ENCODE data around the gene MFSD12.
"Not testable (repeated sequence)": the region's sequence is repeated elsewhere in the genome, so short reads cannot be mapped to it uniquely, and the experiment has no call there.

The MFSD12 gene

DNA sequence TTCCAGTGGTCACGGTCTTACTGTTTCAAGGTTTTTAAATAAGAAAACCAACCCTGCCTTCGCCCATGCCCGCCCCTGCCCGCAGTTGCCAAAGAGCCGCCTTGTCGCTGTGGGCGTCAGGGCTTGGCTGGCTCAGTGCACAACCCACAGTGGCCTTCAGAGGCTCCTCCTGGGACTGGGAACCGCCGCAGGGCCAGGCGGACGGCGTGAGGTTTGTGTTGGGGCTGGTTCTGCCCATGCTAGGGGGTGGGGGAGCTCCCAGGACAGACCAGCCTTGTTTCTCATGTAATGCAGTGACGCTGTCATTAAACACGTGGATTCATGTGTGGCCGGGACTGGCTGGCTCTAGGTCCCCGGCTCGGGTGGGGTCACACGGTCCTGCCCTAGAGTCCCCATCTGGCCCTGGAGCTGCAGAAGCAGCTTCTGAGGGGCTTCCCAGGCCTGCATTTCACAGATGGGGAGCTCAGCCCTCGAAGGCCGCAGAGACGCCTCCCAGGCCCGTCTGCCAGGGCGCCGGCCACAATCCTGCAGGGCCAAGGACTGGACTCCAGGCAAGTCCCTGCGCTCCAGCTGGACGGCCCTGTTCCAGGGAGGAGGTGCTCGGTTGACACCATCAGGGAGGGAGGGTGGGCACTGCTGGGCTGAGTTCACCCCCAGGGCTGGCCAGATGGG, 20.8 kb downstream of the MFSD12 start:
- no peak for DNase-seq

GRCh38 chr19:3535981-3536380, 21.4 kb downstream of the MFSD12 start:
- DNase-seq, result no peak

DNA sequence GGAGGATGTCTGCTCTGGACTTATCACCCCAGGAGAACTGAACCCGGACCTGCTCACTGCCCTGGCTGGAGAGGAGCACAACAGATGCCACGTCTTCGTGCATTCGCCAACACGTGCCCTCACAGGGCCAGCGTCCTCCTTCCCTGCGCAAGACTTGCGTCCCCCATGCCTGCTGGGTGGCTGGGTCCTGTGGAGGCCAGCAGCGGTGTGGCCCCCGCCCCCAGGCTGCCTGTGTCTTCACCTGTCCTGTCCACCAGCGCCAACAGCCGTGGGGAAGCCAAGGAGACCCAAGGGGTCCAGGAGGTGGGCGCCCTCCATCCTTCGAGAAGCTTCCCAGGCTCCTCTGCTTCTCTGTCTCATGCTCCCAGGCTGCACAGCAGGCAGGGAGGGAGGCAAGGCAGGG, 21.8 kb downstream of the MFSD12 start:
- no peak for DNase-seq

DNA sequence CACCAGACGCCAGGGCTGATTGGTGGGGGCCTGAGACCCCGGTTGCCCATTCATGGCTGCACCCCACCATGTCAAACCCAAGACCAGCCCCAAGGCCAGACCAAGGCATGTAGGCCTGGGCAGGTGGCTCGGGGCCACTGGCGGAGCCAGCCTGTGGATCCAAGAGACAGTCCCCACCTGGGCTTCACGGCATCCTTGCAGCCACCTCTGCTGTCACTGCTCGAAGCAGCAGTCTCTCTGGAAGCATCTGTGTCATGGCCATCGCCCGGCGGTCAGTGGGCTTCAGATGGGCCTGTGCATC, 22.2 kb downstream of the MFSD12 start:
- no peak for DNase-seq

DNA sequence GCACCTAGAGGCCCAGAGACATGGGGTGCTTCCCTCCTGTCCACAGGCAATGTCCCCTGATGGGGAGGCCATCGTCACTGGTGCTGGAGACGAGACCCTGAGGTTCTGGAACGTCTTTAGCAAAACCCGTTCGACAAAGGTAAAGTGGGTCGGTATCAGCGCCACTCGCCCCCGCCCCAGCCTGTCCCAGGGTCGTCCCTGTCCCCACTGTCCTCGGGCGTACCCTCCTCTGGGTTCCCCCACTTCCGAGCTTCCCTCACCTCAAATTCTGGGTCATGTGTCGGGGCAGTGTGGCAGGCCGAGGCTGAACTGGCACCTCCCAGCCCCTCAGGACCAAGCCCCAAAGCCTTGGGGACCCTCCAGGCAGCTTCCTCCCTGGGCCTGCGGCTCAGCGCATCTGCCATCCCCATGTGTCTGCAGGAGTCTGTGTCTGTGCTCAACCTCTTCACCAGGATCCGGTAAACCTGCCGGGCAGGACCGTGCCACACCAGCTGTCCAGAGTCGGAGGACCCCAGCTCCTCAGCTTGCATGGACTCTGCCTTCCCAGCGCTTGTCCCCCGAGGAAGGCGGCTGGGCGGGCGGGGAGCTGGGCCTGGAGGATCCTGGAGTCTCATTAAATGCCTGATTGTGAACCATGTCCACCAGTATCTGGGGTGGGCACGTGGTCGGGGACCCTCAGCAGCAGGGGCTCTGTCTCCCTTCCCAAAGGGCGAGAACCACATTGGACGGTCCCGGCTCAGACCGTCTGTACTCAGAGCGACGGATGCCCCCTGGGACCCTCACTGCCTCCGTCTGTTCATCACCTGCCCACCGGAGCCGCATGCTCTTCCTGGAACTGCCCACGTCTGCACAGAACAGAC, 22.8 kb downstream of the MFSD12 start:
- no peak for DNase-seq

DNA sequence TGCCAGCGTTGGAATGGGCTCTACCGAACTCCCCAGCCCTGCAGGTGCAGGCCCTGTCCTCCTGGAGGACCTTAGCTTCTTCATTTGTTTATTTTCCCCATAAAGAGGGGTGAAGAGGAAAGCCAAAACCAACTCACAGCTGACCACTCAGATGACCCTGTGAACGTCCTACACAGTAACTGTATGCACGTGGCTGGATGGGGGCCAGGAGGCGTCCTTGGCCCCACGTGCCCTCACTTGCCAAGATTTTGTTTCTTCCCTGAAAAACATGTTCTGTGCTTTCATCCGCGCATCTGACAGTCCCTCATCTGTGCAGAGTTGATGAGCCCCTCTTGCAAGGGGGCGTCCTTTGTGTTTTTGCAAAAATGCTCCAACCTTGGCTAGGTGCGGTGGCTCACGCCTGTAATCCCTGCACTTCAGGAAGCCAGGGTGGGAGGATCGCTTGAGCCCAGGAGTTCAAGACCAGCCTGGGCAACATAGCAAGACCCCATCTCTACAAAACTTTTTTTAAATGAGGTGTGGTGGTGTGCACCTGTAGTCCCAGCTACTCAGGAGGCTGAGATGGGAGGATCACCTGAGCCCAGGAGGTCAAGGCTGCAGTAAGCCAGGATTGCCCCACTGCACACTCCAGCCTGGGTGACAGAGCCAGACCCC, 23.7 kb downstream of the MFSD12 start:
- no peak for DNase-seq

DNA sequence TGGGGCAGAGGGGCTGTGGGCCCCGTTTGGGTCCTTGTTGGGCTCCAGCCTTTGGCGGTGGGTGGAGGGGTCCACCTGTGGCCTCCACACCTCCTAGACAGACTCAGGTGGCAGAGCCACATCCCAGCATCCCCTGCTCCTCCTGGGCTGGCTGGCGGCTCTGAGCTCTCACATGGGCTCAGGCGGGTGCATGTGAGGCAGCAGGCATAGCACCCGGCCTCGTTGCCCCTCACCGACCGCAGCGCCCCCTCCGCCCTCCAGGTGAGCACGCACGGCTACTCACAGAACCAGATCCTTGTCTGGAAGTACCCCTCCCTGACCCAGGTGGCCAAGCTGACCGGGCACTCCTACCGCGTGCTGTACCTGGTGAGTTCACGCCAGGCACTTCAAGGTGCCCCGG, 24.4 kb downstream of the MFSD12 start:
- no peak for DNase-seq

GRCh38 chr19:3532154-3532786, 25.1 kb downstream of the MFSD12 start:
- no peak for DNase-seq

DNA sequence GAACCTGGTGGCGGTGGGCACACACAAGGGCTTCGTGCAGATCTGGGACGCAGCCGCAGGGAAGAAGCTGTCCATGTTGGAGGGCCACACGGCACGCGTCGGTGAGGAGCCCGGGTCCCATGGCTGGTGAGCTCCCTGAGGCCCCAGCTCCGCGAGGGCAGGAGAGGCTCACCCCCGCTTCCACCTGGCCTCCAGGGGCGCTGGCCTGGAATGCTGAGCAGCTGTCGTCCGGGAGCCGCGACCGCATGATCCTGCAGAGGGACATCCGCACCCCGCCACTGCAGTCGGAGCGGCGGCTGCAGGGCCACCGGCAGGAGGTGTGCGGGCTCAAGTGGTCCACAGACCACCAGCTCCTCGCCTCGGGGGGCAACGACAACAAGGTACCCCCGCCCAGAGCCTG, 25.7 kb downstream of the MFSD12 start:
- DNase-seq, result no peak

DNA sequence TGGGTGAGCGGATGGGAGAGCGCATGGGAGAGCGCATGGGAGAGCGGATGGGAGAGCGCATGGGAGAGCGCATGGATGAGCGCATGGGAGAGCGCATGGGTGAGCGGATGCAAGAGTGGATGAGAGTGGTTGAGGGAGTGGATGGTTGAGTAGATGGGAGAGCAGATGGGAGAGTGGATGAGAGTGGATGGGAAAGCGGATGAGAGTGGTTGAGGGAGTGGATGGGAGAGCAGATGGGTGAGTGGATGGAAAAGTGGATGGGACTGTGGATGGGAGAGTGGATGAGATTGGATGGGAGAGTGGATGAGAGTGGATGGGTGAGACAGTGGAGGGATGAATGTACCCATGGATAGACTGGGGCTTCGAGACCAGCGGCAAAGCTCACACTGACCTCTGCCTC, 27.0 kb downstream of the MFSD12 start:
- no peak for DNase-seq

DNA sequence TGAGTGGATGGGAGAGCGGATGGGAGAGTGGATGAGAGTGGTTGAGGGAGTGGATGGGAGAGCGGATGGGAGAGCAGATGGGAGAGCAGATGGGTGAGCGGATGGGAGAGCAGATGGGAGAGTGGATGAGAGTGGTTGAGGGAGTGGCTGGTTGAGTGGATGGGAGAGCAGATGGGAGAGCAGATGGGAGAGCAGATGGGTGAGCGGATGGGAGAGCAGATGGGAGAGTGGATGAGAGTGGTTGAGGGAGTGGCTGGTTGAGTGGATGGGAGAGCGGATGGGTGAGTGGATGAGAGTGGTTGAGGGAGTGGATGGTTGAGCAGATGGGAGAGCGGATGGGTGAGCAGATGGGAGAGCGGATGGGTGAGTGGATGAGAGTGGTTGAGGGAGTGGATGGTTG, 28.1 kb downstream of the MFSD12 start:
- DNase-seq, result not testable (repeated sequence)

GRCh38 chr19:3528539-3529211, 28.7 kb downstream of the MFSD12 start:
- no peak for DNase-seq

GRCh38 chr19:3528080-3528479, 29.3 kb downstream of the MFSD12 start:
- no peak for DNase-seq

DNA sequence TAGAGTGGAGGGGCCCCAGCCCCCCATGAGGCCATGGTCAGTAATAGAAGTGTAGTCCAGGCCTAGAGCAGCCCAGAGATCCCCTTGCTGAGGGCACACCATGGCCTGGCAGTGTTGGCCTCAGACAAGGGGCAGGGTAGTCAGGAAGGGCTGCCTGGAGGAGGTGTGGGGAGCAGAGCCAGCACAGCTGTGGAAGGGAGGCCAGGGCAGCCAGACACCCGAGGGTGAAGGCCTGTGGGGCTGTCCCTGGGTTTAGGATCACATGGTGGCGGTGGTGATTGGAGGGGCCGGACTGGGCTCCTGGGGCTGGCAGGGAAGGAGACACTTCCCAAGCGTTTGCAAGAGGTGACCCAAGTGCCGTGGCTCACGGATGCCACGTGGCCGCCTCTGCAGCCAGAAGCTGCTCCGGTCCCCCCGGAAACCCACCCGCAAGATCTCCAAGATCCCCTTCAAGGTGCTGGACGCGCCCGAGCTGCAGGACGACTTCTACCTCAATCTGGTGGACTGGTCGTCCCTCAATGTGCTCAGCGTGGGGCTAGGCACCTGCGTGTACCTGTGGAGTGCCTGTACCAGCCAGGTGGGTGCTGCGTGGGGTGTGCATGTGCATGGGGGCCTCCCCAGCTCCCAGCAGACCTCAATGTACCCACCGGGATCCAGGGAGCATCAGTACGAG, 30.0 kb downstream of the MFSD12 start:
- DNase-seq, result no peak

DNA sequence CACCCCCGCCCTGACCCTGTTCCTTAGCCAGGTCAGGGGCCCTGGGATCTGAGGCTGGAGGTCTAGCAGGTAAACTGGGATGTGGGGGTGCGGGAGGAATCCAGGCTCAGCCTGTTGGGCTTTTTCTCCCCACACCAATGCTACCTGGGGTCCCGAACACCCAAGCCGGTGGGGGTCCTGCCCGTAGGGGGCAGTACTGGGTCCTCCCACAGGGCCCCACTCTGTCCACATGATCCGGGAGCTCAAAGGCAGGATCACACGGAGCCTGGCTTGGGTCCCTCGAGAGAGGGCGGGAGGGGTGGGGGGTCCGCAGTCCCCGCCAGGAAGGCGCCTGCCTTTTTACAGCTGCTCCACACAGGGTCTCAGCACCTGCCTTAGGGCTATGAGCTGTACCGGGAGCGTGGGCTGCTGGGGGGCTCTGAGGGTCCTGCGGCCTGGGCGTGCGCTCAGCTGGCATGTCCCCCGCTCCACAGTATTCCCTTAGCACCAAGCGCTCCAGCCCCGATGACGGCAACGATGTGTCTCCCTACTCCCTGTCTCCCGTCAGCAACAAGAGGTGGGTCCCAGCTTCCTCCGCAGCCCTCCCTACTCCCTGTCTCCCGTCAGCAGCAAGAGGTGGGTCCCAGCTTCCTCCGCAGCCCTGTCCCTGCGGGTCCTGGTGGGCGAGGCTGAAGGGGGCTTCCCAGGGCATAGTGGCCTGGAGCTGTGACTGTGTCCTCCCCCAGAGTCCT, 30.7 kb downstream of the MFSD12 start:
- DNase-seq, result no peak

DNA sequence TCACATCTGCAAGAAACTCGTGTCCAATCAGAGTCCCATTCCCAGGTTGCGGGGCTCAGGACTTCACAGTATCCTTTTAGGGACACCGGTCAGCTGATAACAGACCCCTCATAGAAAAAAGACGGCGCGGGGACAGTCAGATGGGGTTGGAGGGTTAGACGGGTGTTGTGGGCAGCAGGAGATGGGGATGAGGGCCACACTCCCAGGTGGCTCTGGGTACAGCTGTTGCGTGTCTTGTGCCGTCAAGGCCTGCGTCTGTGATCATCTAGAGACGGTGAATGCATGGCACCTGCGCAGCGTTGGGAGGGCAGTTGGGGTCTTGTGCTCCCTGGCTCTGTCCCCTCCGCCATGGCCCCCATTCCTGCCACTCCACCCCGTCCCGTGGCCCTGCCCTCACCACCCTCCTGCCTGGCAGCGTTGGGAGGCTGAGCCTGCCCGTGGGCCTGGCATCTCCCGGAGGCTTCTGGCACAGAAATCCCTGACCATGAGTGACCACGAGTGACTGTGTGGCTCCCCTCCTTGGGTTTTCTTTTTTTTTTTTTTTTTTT, 32.4 kb downstream of the MFSD12 start:
- DNase-seq, result no peak

GRCh38 chr19:3524078-3524842, 33.1 kb downstream of the MFSD12 start:
- no peak for DNase-seq

- DNase-seq, result no peak
Measured at GRCh38 chr19:3523361-3524077, 33.9 kb downstream of the MFSD12 start.
